Breast epithelium (tissue), 3 donors: ENCODE data around the gene PDGFA.

Experiments used
- CTCF ChIP-seq, 3 donors: fragments of 450-650 bp; IDR thresholded peaks; one replicate each; pipeline ENCODE4 v1.5.1; 2016 to 2017; ENCODE audit warnings: antibody characterized with exemption in 3 of 3, mild to moderate bottlenecking in 3 of 3, moderate library complexity in 3 of 3
- POLR2A ChIP-seq: fragments of 450-650 bp; IDR thresholded peaks from one replicate; pipeline ENCODE4 v1.6.1; 2016; ENCODE audit warnings: antibody characterized with exemption, mild to moderate bottlenecking, moderate library complexity

- TF ChIP-seq CTCF (IDR thresholded peaks at IDR 0.05) (no peak), POLR2A (no peak)
Measured at GRCh38 chr7:550881-551614, 31.4 kb upstream of the PDGFA start.
